Gastroesophageal sphincter (tissue), 3 donors: ENCODE measurements around the gene NEK10.

Experiments used
- POLR2A ChIP-seq, 2 donors: fragments of 450-650 bp; IDR thresholded peaks; one replicate each; pipeline ENCODE4 v1.6.1; 2017; ENCODE audit warnings: antibody characterized with exemption in 2 of 2, mild to moderate bottlenecking in 2 of 2, moderate library complexity in 1 of 2
- POLR2AphosphoS5 ChIP-seq: sonication (generic); formaldehyde crosslinking; IDR thresholded peaks from one replicate; pipeline ENCODE4 v1.6.1; 2017; ENCODE audit warnings: antibody characterized with exemption
- TF ChIP-seq, protein P1 (sequence below), 4 experiments: fragments of 200-600 bp in 2 of 4; fragments of 450-650 bp in 2 of 4; sonication (generic) in 1 of 4; IDR thresholded peaks; one replicate each; pipeline ENCODE4 v1.5.1; 2017 to 2019; ENCODE audit warnings: antibody characterized with exemption in 4 of 4, mild to moderate bottlenecking in 2 of 4, moderate library complexity in 2 of 4

DNA sequence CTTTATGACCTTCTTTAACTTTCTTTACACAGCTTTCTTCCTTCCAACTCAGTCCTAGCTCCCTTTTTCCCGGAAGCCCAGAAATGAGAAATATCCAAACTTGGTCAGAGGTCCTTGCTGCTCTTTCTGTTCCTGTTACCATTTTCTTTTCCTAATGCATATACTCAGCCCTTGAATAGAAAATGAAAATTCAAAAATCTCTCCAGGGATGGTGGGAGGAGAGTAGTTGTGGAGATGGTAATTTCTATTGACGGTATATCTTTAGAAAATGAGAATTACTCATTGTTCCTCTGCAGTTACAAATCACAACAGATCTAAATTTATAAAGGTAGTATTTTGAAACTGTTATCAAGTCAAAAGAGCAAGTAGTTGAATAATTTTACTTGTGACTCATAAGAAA, 255.1 kb downstream of the NEK10 start:
- TF ChIP-seq POLR2AphosphoS5 (no peak), POLR2A (IDR thresholded peaks at IDR 0.05) (no peak)
- TF ChIP-seq, protein P1, sequence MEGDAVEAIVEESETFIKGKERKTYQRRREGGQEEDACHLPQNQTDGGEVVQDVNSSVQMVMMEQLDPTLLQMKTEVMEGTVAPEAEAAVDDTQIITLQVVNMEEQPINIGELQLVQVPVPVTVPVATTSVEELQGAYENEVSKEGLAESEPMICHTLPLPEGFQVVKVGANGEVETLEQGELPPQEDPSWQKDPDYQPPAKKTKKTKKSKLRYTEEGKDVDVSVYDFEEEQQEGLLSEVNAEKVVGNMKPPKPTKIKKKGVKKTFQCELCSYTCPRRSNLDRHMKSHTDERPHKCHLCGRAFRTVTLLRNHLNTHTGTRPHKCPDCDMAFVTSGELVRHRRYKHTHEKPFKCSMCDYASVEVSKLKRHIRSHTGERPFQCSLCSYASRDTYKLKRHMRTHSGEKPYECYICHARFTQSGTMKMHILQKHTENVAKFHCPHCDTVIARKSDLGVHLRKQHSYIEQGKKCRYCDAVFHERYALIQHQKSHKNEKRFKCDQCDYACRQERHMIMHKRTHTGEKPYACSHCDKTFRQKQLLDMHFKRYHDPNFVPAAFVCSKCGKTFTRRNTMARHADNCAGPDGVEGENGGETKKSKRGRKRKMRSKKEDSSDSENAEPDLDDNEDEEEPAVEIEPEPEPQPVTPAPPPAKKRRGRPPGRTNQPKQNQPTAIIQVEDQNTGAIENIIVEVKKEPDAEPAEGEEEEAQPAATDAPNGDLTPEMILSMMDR (IDR thresholded peaks at IDR 0.05) = no peak
